Upper lobe of left lung (tissue), 6 donors: ENCODE data around the gene CCDC13. TPM values are rescaled to one million over a fixed set of nuclear protein-coding genes. Genes with fewer than 3 reads are reported as not detected.
A peak's percentile ranks its signal among the peaks of the same experiment; 100 is the strongest.

ENCODE experiments used
- ATAC-seq, 2 donors: fragments of 200-7000 bp; cut with Tn5 transposase; one replicate each; pipeline ENCODE4 v1.9.1; 2022; ENCODE audit warnings: mild to moderate bottlenecking in 2 of 2, moderate library complexity in 2 of 2; ENCODE audit not compliant: low FRiP score in 2 of 2
- DNase-seq, 2 donors: peaks; one replicate each; pipeline ENCODE4 v3.0.0-alpha.2; 2019 to 2020
- H3K27ac ChIP-seq, 4 donors: fragments of 200-600 bp; sonication (generic); one replicate each; pipeline ENCODE4 v1.5.1; 2016 to 2019
- H3K27me3 ChIP-seq, 4 donors: fragments of 200-600 bp; sonication (generic); one replicate each; pipeline ENCODE4 v1.5.1; 2017 to 2019
- H3K36me3 ChIP-seq, 4 donors: fragments of 200-600 bp; sonication (generic); one replicate each; pipeline ENCODE4 v1.5.1; 2016 to 2019
- H3K4me1 ChIP-seq, 4 donors: fragments of 200-600 bp; sonication (generic); one replicate each; pipeline ENCODE4 v1.5.1; 2018 to 2019
- H3K4me3 ChIP-seq, 4 donors: fragments of 200-600 bp; sonication (generic); one replicate each; pipeline ENCODE4 v1.5.1; 2017 to 2019; ENCODE audit warnings: mild to moderate bottlenecking in 2 of 4, moderate library complexity in 1 of 4
- H3K9me3 ChIP-seq, 4 donors: fragments of 200-600 bp; sonication (generic); one replicate each; pipeline ENCODE4 v1.5.1; 2018 to 2019
- EP300 ChIP-seq, 4 donors: sonication (generic); formaldehyde crosslinking; IDR thresholded peaks; one replicate each; pipeline ENCODE4 v1.5.1; 2017; ENCODE audit warnings: antibody characterized with exemption in 4 of 4, control low read depth in 2 of 4
- POLR2A ChIP-seq, 4 donors: fragments of 450-650 bp; IDR thresholded peaks; one replicate each; pipeline ENCODE4 v1.5.1; 2016 to 2017; ENCODE audit warnings: antibody characterized with exemption in 4 of 4, mild to moderate bottlenecking in 2 of 4
- POLR2AphosphoS5 ChIP-seq, 2 donors: sonication (generic); formaldehyde crosslinking; IDR thresholded peaks; one replicate each; pipeline ENCODE4 v1.5.1; 2017; ENCODE audit warnings: antibody characterized with exemption in 2 of 2
- WGBS, 2 donors: methylation state at CpG; one replicate each; pipeline ENCODE4 v1.1.5; 2017 to 2018; 5-methylcytosine and 5-hydroxymethylcytosine counted together
- total RNA-seq, 6 donors: library from RNA; depleted of rRNA in 4 of 6; stranded (reverse); fragments of >200 nt in 4 of 6; gene quantifications; one replicate each; pipeline versions ENCODE4 v1.1.0 to v1.2.1, GENCODE V29; 2016 to 2021
- TF ChIP-seq, protein P1 (sequence below), 6 experiments: fragments of 450-650 bp in 4 of 6; fragments of 200-600 bp in 2 of 6; sonication (generic) in 2 of 6; IDR thresholded peaks; one replicate each; pipeline ENCODE4 v1.5.1; 2016 to 2019; ENCODE audit warnings: antibody characterized with exemption in 6 of 6
- donor health status: DM: no; HTN: no; CAD: no; lungs with moderate emphysema.
- donor health status: DM: no; HTN: yes; CAD: no; lungs with severe emphysema.

The CCDC13 gene
- total RNA-seq, 6 donors from 2014 or later = 2.1 to 12.8 (median 3.0) TPM

- H3K4me1 ChIP-seq = peaks cover 29 to 42% (median 33%) of the 10 kb centered on the region in 4 donors
- WGBS, 2 donors = 87 to 90% methylated on average over 2 of the region's 2 CpGs
- no peaks in the 10 kb centered on the region for H3K27me3 ChIP-seq
- peak overlapping the region in 1 of 4 donors; percentile 23 for H3K27ac ChIP-seq
- no peak overlapping the region for H3K4me3 ChIP-seq
- TF ChIP-seq EP300 (IDR thresholded peaks at IDR 0.05) (no peak), POLR2A (IDR thresholded peaks at IDR 0.05) (no peak), POLR2AphosphoS5 (IDR thresholded peaks at IDR 0.05) (no peak)
- TF ChIP-seq, protein P1, sequence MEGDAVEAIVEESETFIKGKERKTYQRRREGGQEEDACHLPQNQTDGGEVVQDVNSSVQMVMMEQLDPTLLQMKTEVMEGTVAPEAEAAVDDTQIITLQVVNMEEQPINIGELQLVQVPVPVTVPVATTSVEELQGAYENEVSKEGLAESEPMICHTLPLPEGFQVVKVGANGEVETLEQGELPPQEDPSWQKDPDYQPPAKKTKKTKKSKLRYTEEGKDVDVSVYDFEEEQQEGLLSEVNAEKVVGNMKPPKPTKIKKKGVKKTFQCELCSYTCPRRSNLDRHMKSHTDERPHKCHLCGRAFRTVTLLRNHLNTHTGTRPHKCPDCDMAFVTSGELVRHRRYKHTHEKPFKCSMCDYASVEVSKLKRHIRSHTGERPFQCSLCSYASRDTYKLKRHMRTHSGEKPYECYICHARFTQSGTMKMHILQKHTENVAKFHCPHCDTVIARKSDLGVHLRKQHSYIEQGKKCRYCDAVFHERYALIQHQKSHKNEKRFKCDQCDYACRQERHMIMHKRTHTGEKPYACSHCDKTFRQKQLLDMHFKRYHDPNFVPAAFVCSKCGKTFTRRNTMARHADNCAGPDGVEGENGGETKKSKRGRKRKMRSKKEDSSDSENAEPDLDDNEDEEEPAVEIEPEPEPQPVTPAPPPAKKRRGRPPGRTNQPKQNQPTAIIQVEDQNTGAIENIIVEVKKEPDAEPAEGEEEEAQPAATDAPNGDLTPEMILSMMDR (IDR thresholded peaks at IDR 0.05) = no peak
- no peaks in the 10 kb centered on the region for H3K36me3 ChIP-seq
- DNase-seq (no peak), ATAC-seq (no peak)
- no peaks in the 10 kb centered on the region for H3K9me3 ChIP-seq
Measured at GRCh38 chr3:42800251-42800650, 27.2 kb upstream of the CCDC13 start.

- Histone ChIP-seq H3K27me3 (no peaks in the 10 kb centered on the region), H3K9me3 (no peaks in the 10 kb centered on the region), H3K4me3 (no peak overlapping the region), H3K27ac (no peak overlapping the region), H3K36me3 (no peaks in the 10 kb centered on the region), H3K4me1 (peaks cover 25 to 36% (median 33%) of the 10 kb centered on the region in 4 donors)
- WGBS, 2 donors = 82 to 84% methylated on average over 7 of the region's 7 CpGs
- no peak for ATAC-seq
- DNase-seq = no peak
- TF ChIP-seq, protein P1 (IDR thresholded peaks at IDR 0.05) = no peak
- TF ChIP-seq POLR2AphosphoS5 (IDR thresholded peaks at IDR 0.05) (no peak), POLR2A (IDR thresholded peaks at IDR 0.05) (no peak), EP300 (IDR thresholded peaks at IDR 0.05) (no peak)
Measured at GRCh38 chr3:42799376-42799775, 26.3 kb upstream of the CCDC13 start.

DNA sequence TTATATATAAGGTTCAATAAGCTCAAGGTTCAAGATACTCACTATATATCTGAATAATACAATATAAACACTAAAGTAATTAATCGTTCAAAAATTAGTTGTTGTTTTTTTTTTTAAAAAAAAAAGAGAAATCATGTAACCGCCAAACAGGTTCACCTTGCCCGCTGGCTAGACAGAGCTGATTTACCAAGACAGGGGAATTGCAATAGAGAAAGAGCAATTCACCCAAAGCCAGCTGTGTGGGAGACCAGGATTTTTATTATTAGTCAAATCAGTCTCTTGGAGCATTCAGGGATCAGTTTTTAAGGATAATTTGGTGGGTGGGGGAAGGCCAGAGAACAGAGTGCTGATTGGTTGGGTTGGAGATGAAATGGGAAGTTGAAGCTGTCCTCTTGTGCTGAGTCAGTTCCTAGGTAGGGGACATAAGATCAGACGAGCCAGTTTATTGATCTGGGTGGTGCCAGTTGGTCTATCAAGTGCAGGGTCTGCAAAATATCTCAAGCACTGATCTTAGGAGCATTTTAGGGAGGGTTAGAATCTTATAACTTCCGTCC lies 23.4 kb upstream of the CCDC13 start:
- 90 to 92% methylated on average over 4 of the region's 5 CpGs for WGBS, 2 donors
- H3K27ac ChIP-seq = no peak overlapping the region
- no peak for ATAC-seq
- no peak for DNase-seq
- H3K36me3 ChIP-seq = peaks cover 0 to 20% (median 6%) of the 10 kb centered on the region in 4 donors
- TF ChIP-seq POLR2AphosphoS5 (IDR thresholded peaks at IDR 0.05) (no peak), EP300 (IDR thresholded peaks at IDR 0.05) (no peak), POLR2A (IDR thresholded peaks at IDR 0.05) (no peak)
- TF ChIP-seq, protein P1 (IDR thresholded peaks at IDR 0.05) = no peak
- H3K9me3 ChIP-seq = no peaks in the 10 kb centered on the region
- peaks cover 9 to 17% (median 14%) of the 10 kb centered on the region in 4 donors for H3K4me1 ChIP-seq
- H3K27me3 ChIP-seq = no peaks in the 10 kb centered on the region
- H3K4me3 ChIP-seq = no peak overlapping the region

GRCh38 chr3:42795621-42796181 lies 22.6 kb upstream of the CCDC13 start:
- ATAC-seq = no peak
- Histone ChIP-seq H3K9me3 (no peaks in the 10 kb centered on the region), H3K36me3 (peaks cover 0 to 22% (median 8%) of the 10 kb centered on the region in 4 donors), H3K4me3 (no peak overlapping the region), H3K4me1 (peaks cover 5 to 10% (median 8%) of the 10 kb centered on the region in 4 donors), H3K27me3 (no peaks in the 10 kb centered on the region), H3K27ac (no peak overlapping the region)
- DNase-seq = no peak
- TF ChIP-seq, protein P1 (IDR thresholded peaks at IDR 0.05) = no peak
- TF ChIP-seq POLR2A (IDR thresholded peaks at IDR 0.05) (no peak), POLR2AphosphoS5 (IDR thresholded peaks at IDR 0.05) (no peak), EP300 (IDR thresholded peaks at IDR 0.05) (no peak)
- whole genome bisulfite sequencing, 2 donors = 86 to 88% methylated on average over 2 of the region's 2 CpGs
